GM12878 (cell line): ENCODE data around the gene CDC42BPB. TPM values are rescaled to one million over a fixed set of nuclear protein-coding genes. Genes with fewer than 3 reads are reported as not detected.

ENCODE experiments used
- ATAC-seq: fragments of 200-7000 bp; cut with Tn5 transposase; 3 replicates; pipeline ENCODE4 v1.9.1; 2020; ENCODE audit warnings: mild to moderate bottlenecking, moderate library complexity
- BruUV-seq: library from RNA; stranded (reverse); fragments of 400-500 nt; replicated peaks from 2 replicates; lab custom pipeline; 2021; lab: Mats Ljungman, UMichigan
- CTCF ChIA-PET: fragments of 300-600 bp; sonication (Branson Sonifier 250); formaldehyde crosslinking; extraction: SDS; loops from one replicate; lab custom pipeline; 2021; ENCODE audit warnings: inconsistent platforms; lab: Yijun Ruan, JAX
- POLR2A ChIA-PET: fragments of 350-600 bp; formaldehyde crosslinking; extraction: SDS; loops from one replicate; lab custom pipeline; 2021; ENCODE audit warnings: inconsistent platforms; lab: Charles Lee
- RAD21 ChIA-PET: fragments of 300-600 bp; sonication (Branson Sonifier 250); formaldehyde crosslinking; loops from one replicate; lab custom pipeline; 2023; ENCODE audit warnings: antibody characterized with exemption; ENCODE audit not compliant: unreplicated experiment; lab: Charles Lee
- SMC1A ChIA-PET: fragments of 300-600 bp; sonication (Branson Sonifier 250); formaldehyde crosslinking; loops from one replicate; lab custom pipeline; 2023; ENCODE audit not compliant: unreplicated experiment, uncharacterized antibody; lab: Charles Lee
- DNase-seq: peaks from one replicate; pipeline ENCODE4 v3.0.0-alpha.2; 2011; ENCODE audit warnings: low read depth, low spot score
- FAIRE-seq: peaks from 3 replicates; lab custom pipeline; 2011; peaks lifted over from hg19 to GRCh38; lab: Jason Lieb, UNC
- H2AFZ ChIP-seq: 2 replicates; pipeline ENCODE4 v1.6.0; 2011; ENCODE audit warnings: low read depth, low read length, control low read depth; ENCODE audit not compliant: control insufficient read depth
- H3K27ac ChIP-seq: 2 replicates; pipeline ENCODE4 v1.5.1; 2011; ENCODE audit warnings: control low read depth; ENCODE audit not compliant: control insufficient read depth, insufficient read depth
- H3K27me3 ChIP-seq, 2 experiments: replicated peaks in 1 of 2; 2 replicates each; pipeline versions ENCODE4 v1.6.0 to v1.6.1; 2011; ENCODE audit warnings: low read length in 1 of 2; ENCODE audit not compliant: control insufficient read depth in 2 of 2, insufficient read depth in 2 of 2
- H3K36me3 ChIP-seq, 2 experiments: 2 replicates each; pipeline ENCODE4 v1.5.1; 2011; ENCODE audit warnings: low read length in 1 of 2; ENCODE audit not compliant: control insufficient read depth in 2 of 2, insufficient read depth in 2 of 2
- H3K4me1 ChIP-seq: 2 replicates; pipeline ENCODE4 v1.6.1; 2011; ENCODE audit warnings: mild to moderate bottlenecking, low read length, moderate library complexity, mixed read lengths; ENCODE audit not compliant: control insufficient read depth, insufficient read depth
- H3K4me2 ChIP-seq: 2 replicates; pipeline ENCODE4 v1.6.0; 2011; ENCODE audit warnings: control low read depth; ENCODE audit not compliant: control insufficient read depth, insufficient read depth
- H3K4me3 ChIP-seq: fragments of 200-600 bp; sonication (generic); 2 replicates; pipeline ENCODE4 v1.5.1; 2016
- H3K79me2 ChIP-seq: 2 replicates; pipeline ENCODE4 v1.6.0; 2011; ENCODE audit warnings: low read length; ENCODE audit not compliant: control insufficient read depth, insufficient read depth
- H3K9ac ChIP-seq: 2 replicates; pipeline ENCODE4 v1.8.0; 2011; ENCODE audit warnings: low read length, control low read depth, mixed read lengths; ENCODE audit not compliant: control insufficient read depth, insufficient read depth
- H3K9me3 ChIP-seq: replicated peaks from 3 replicates; pipeline ENCODE4 v1.5.1; 2011; ENCODE audit warnings: mild to moderate bottlenecking, low read length; ENCODE audit not compliant: control insufficient read depth, insufficient read depth
- H4K20me1 ChIP-seq: 2 replicates; pipeline ENCODE4 v1.6.0; 2011; ENCODE audit not compliant: control insufficient read depth, insufficient read depth
- HDAC6 ChIP-seq: fragments of 200-600 bp; sonication (generic); IDR thresholded peaks from one replicate; pipeline ENCODE4 v1.8.0; 2017; ENCODE audit warnings: antibody characterized with exemption; ENCODE audit not compliant: unreplicated experiment
- NFIC ChIP-seq: IDR thresholded peaks from 2 replicates; pipeline ENCODE4 v1.6.1; 2012; ENCODE audit warnings: low read depth, mild to moderate bottlenecking, inconsistent platforms, low read length, moderate library complexity
- PML ChIP-seq: IDR thresholded peaks from 2 replicates; pipeline ENCODE4 v1.6.1; 2012; ENCODE audit warnings: low read length, inconsistent platforms
- RFX5 ChIP-seq: IDR thresholded peaks from 2 replicates; pipeline ENCODE4 v1.6.1; 2011; ENCODE audit warnings: low read depth, low read length, improper control_type of control experiment
- STAT1 ChIP-seq: fragments of 450-650 bp; conservative IDR thresholded peaks from 2 replicates; pipeline ENCODE4 v1.6.1; 2014; ENCODE audit warnings: antibody characterized with exemption, mild to moderate bottlenecking
- TARDBP ChIP-seq: IDR thresholded peaks from 2 replicates; pipeline ENCODE4 v1.6.1; 2016; ENCODE audit warnings: borderline replicate concordance
- WRNIP1 ChIP-seq: IDR thresholded peaks from 2 replicates; pipeline ENCODE4 v1.6.1; 2011; ENCODE audit warnings: low read depth, low read length, improper control_type of control experiment, borderline replicate concordance
- ZSCAN29 ChIP-seq: fragments of 450-650 bp; IDR thresholded peaks from 2 replicates; pipeline ENCODE4 v1.6.1; 2017; ENCODE audit warnings: mild to moderate bottlenecking, moderate library complexity
- WGBS: methylation state at CpG from one replicate; pipeline ENCODE4 v1.1.6; 2016; ENCODE audit warnings: low lambda C conversion rate; ENCODE audit not compliant: insufficient replicate concordance, insufficient coverage; ENCODE audit errors: missing lambda C conversion rate; 5-methylcytosine and 5-hydroxymethylcytosine counted together
- in situ Hi-C: fragments of 300-500 bp; cut with MboI; formaldehyde crosslinking; loops from 9 replicates; pipeline ENCODE4 v1.14.3; 2018; ENCODE audit warnings: mixed read lengths
- intact Hi-C: fragments of 100-400 bp; cut with micrococcal nuclease; formaldehyde crosslinking; loops from one replicate; pipeline ENCODE4 v1.14.2; 2022; ENCODE audit not compliant: unreplicated experiment
- polyA plus RNA-seq, 11 experiments: library from polyadenylated mRNA; depleted of rRNA in 4 of 11; unstranded in 6 of 11; stranded (reverse) in 5 of 11; fragments of >200 nt; fragmentation: Nextera tagmentation in 4 of 11; fragmentation: Illumina TruSeq in 1 of 11; extraction: Ambion mirVana in 4 of 11; extraction: Trizol in 1 of 11; gene quantifications; 1 replicate in 1 of 11; 2 replicates in 10 of 11; pipeline versions ENCODE4 v1.2.1 to v1.2.3, GENCODE V29; 2011 to 2016; ENCODE audit warnings: inconsistent platforms in 2 of 11, missing spikeins in 2 of 11, low read depth in 1 of 11
- total RNA-seq, 4 experiments: library from RNA; depleted of rRNA in 3 of 4; stranded (reverse); fragments of >200 nt in 3 of 4; fragmentation: Illumina TruSeq in 1 of 4; extraction: Trizol in 1 of 4; gene quantifications; 2 replicates each; pipeline versions ENCODE4 v1.2.1 to v1.2.3, GENCODE V29; 2013 to 2021
- TF ChIP-seq, protein P1 (sequence below): fragments of 450-650 bp; IDR thresholded peaks from 2 replicates; pipeline ENCODE4 v1.6.1; 2014; ENCODE audit warnings: mild to moderate bottlenecking

Gene CDC42BPB
- total and polyA plus RNA-seq, 10 of the 15 experiments (the other 5 are each of a cell fraction or from before 2014, with no cell fraction given), result 0.42 to 22.1 (median 13.3) TPM

DNA sequence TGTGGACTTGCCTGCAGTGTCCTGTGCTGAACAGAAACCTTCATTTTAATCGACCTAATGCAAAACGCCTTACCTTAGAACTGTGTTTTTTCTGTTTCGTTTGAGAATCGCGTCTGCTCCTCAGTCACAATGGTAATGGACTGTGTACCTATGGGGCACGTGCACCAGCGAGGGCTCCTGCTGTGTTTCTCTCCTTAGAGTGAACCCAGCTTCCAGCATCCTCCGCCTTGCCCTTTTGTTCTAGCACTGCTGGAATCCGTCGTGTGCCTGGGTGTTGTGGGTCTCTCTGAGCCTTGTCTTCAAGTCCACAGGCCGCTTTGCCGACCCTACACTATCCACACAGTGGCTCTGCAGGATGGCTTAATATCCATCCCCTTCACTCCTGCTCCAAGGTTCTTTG is 131.2 kb downstream of the CDC42BPB start:
- no peak for FAIRE-seq

DNA sequence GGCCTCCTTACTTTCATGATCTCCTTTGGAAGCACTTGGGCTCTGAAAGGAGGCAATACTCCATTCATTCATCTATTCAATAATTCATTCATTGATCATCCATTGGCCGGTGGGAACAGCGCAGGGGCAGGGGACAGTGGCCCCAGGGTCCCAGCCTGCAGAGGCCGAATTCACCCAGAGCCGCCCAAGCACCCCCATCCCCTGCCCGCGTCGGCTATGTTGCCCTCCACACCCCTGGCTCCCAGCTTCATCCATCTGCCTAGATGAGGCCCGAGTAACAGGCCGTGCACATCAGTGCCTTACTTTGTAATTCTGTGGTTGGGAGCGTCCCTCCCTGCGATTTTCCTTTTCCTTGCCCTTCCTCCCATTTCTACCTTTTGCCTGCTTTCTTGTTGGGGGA is 131.7 kb downstream of the CDC42BPB start:
- Histone ChIP-seq H3K27ac (no peak overlapping the region), H3K9ac (no peak overlapping the region), H3K27me3 (peaks cover 14 to 18% of the 10 kb centered on the region in 2 experiments), H4K20me1 (no peaks in the 10 kb centered on the region), H2AFZ (no peak overlapping the region), H3K9me3 (no peaks in the 10 kb centered on the region), H3K4me1 (peaks cover 16% of the 10 kb centered on the region)
- BruUV-seq, result no TSS peak
- FAIRE-seq (no peak), DNase-seq (no peak)
- ChIA-PET SMC1A (no interaction called here), POLR2A (no interaction called here)
- intact Hi-C loops, result no loop called here
- TF ChIP-seq RFX5 (no peak), HDAC6 (no peak)
- TF ChIP-seq, all 136 proteins: peak for 0
- Histone ChIP-seq H3K4me2 (no peak overlapping the region), H3K79me2 (no peaks in the 10 kb centered on the region), H3K4me3 (no peak overlapping the region), H3K36me3 (no peaks in the 10 kb centered on the region)
- 71% methylated on average over 6 of the region's 11 CpGs for WGBS
- CTCF ChIA-PET, result interaction anchor here (2.6 kb wide), 1 partner anchor 231 kb away, joined by 13 read pairs; no protein-coding TSS in a partner anchor
- RAD21 ChIA-PET, result interaction anchor here (2.4 kb wide), 1 partner anchor 231 kb away, joined by 13 read pairs; no protein-coding TSS in a partner anchor
- ATAC-seq, result no peak
- in situ Hi-C loops, result no loop called here

More for the DNA sequence above, 131.2 kb downstream of the CDC42BPB start:
- intact Hi-C loops, result no loop called here
- Histone ChIP-seq H3K27me3 (peaks cover 14 to 18% of the 10 kb centered on the region in 2 experiments), H4K20me1 (no peaks in the 10 kb centered on the region), H3K9ac (no peak overlapping the region), H3K4me2 (no peak overlapping the region), H3K36me3 (no peaks in the 10 kb centered on the region), H3K27ac (no peak overlapping the region), H3K79me2 (no peaks in the 10 kb centered on the region), H3K4me1 (peaks cover 21% of the 10 kb centered on the region), H3K9me3 (no peaks in the 10 kb centered on the region), H2AFZ (no peak overlapping the region), H3K4me3 (no peak overlapping the region)
- in situ Hi-C loops, result no loop called here
- BruUV-seq, result no TSS peak
- no peak for DNase-seq
- ChIA-PET POLR2A (no interaction called here), SMC1A (no interaction called here), CTCF (interaction anchor here (2.6 kb wide), 1 partner anchor 232 kb away, joined by 13 read pairs; no protein-coding TSS in a partner anchor), RAD21 (no interaction called here)
- no peak for ATAC-seq
- WGBS, result 48% methylated on average over 12 of the region's 12 CpGs
- TF ChIP-seq WRNIP1, result no peak
- TF ChIP-seq NFIC, result no peak
- no peak for TF ChIP-seq PML
- no peak for TF ChIP-seq STAT1
- TF ChIP-seq TARDBP, result no peak
- no peak for TF ChIP-seq ZSCAN29
- TF ChIP-seq, protein P1, sequence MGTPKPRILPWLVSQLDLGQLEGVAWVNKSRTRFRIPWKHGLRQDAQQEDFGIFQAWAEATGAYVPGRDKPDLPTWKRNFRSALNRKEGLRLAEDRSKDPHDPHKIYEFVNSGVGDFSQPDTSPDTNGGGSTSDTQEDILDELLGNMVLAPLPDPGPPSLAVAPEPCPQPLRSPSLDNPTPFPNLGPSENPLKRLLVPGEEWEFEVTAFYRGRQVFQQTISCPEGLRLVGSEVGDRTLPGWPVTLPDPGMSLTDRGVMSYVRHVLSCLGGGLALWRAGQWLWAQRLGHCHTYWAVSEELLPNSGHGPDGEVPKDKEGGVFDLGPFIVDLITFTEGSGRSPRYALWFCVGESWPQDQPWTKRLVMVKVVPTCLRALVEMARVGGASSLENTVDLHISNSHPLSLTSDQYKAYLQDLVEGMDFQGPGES, result no peak
